ENCODE measurements around the gene TNFRSF8.
A peak's percentile ranks its signal among the peaks of the same experiment; 100 is the strongest.

TNFRSF8 gene

DNA sequence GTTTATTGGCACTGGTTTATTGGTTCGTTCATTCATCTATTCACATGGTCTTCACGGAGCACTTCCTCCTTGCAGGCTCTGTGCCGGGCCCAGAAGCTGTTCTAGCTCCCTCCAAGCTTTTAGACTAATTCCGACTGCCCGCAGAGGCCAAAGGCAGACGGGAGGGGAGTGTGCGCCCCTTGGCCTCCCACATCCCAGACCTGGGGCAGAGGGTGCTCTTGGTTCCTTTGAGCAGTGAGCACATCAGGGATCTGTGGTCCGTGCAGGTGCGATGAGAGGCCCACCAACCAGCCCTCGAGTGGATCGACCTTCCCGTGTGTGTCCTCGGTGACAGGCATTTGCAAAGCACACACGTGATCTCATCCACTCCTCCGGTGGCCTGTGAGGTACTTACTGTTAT lies 65.0 kb downstream of the TNFRSF8 start:
- in situ Hi-C loops (cut with HindIII; ENCODE audit: low pct_ligation_motif_present, low pct_unique_long_range_greater_than_20kb, low sequenced_read_pairs), result loop anchor here (10.0 kb wide), 1 partner anchor 87 kb away; no protein-coding TSS in a partner anchor
- DNase-seq, result no peak

- no peak for DNase-seq
- in situ Hi-C loops (cut with HindIII; ENCODE audit: low pct_ligation_motif_present, low pct_unique_long_range_greater_than_20kb, low sequenced_read_pairs), result loop anchor here (10.0 kb wide), 1 partner anchor 85 kb away; no protein-coding TSS in a partner anchor
These were observed 66.5 kb downstream of the TNFRSF8 start for GRCh38 chr1:12129624-12130023.

DNA sequence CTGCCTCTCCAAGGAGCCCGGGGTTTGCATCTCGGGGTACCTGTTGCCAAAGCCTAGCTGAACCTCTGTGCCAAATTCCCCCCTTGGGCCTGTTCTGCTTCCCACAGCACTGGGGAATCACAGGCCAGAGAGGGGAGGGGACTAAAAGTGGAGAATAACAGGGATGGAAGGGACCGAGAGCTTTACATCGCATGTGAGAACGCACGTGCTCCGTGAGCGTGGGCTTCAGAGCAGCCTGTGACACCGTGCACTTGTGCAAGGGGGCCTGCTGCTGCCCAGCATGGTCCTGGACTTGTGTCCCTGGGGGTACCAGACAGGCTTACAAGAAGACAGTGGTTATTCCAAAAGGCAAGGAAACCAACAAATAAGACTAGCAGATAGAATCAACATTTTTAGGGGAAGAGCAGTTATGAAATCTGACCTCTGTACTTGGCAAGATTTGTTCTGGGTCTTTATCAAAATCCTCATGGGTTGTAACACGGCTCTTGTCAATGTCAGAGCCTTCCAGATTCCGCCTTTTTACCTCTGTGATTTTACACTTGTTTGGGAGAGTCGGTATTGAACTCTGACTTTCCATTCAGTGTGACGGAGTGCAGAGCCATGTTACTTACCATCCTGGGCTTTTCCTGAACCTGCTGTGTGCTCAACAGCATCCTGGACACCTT lies 67.5 kb downstream of the TNFRSF8 start:
- in situ Hi-C loops (cut with HindIII; ENCODE audit: low pct_ligation_motif_present, low pct_unique_long_range_greater_than_20kb, low sequenced_read_pairs), result no loop called here
- DNase-seq, result no peak

GRCh38 chr1:12132078-12132477 lies 69.0 kb downstream of the TNFRSF8 start:
- no peak for DNase-seq
- in situ Hi-C loops (cut with HindIII; ENCODE audit: low pct_ligation_motif_present, low pct_unique_long_range_greater_than_20kb, low sequenced_read_pairs), result no loop called here

DNA sequence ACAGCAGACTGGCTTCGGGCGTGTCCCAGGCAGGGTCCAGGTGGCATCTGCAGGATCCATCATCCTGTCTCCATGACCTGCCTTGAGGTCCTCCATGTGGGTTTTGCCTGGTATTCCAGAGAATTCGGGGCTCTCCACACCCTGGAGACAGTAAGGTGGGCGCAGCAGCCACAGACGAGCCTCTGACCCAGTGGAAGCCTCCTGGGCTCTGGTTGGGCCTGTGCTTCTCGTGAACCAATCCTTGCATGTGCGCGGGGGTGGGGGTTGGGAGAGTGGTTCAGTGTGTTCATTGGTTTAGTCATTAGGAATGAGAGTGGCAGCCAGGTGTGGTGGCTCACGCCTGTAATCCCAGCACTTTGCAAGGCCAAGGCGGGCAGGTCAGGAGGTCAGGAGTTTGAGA lies 71.6 kb downstream of the TNFRSF8 start:
- in situ Hi-C loops (cut with HindIII; ENCODE audit: low pct_ligation_motif_present, low pct_unique_long_range_greater_than_20kb, low sequenced_read_pairs), result no loop called here
- DNase-seq, result no peak

DNA sequence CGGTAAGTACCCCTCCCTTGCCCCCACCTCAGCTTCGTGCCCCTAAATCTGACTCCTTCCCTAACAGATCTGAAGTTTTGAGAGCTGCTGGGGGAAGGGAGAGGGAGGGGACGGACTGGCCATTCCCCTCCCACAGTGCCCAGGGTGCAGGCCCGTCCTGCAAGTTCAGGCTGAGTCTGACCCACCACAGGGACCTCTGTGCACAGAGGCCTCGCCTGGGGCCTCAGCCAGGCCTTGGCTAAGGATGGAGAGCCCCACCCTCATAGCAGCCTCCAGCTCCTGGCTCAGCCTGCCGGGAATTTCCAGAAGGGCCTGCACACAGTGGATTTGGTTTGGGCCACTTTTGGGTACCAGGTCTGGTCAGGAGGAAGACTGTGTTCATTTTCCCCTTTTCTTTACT lies 72.5 kb downstream of the TNFRSF8 start:
- DNase-seq, result no peak
- in situ Hi-C loops (cut with HindIII; ENCODE audit: low pct_ligation_motif_present, low pct_unique_long_range_greater_than_20kb, low sequenced_read_pairs), result no loop called here

DNA sequence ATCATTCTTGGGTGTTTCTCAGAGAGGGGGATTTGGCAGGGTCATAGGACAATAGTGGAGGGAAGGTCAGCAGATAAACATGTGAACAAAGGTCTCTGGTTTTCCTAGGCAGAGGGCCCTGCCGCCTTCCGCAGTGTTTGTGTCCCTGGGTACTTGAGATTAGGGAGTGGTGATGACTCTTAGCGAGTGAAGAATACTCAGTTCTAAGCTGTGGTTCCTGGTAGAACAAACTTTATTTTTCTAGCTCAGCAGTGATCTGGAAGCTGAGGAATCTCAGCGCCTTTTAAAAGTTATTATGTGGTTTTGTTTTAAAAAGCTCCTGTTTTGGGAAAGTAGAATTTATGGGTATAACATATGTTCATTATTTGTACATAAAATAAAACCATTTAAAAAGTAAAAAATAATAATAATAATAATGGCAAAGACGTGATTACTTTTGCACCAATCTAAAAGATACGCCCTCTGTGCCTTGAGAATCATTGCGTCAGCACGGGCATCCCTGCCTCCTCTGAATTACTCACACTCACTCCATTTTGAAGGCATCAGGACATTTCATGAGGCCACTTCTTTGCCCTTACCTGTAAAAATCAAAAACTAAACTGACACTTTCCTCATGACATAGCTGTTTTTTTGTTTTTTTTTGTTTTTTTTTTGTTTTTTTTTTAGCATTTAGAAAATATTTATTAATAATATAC lies 74.0 kb downstream of the TNFRSF8 start:
- no peak for DNase-seq
- in situ Hi-C loops (cut with HindIII; ENCODE audit: low pct_ligation_motif_present, low pct_unique_long_range_greater_than_20kb, low sequenced_read_pairs), result no loop called here

DNA sequence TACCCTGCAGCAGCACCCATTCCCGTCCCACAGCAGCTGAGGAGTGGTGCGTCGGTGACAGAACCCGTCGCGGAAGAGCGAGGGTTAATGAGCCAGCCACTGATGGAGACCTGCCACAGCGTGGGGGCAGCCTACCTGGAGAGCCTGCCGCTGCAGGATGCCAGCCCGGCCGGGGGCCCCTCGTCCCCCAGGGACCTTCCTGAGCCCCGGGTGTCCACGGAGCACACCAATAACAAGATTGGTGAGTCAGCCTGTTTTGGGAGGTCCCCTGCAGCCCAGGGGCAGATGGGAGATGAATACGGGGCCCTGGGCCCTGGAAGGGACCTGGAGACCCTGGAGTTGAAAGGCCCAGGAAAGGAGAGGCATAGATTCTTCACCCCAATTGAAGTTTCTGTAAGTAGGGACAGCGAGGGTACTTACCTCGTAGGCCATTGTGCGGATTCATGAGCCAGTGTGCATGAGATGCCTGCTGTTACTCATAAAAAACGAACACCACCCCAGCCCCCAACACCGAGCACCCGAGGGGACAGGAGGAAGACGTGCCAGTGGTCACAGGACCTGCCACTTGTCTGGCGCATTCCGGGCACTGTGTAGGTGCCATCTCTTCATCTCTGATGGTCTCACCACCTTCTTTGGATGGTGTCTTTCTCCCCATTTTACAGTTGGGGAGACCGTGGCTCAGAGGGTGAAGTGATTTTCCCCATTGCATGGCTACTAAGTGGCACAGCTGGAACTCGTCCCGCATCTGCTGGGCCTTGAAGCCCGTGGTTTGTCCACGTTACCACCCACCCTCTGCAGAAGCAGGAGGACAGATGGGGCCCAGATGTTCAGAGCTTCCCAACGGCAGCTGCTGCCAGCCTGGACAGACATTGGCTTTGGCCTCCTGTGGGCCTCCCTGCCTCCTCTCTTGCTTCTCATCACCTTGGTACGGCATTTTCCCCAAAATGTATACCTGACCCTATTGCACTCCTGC lies 75.4 kb downstream of the TNFRSF8 start:
- DNase-seq, result no peak
- in situ Hi-C loops (cut with HindIII; ENCODE audit: low pct_ligation_motif_present, low pct_unique_long_range_greater_than_20kb, low sequenced_read_pairs), result no loop called here

DNA sequence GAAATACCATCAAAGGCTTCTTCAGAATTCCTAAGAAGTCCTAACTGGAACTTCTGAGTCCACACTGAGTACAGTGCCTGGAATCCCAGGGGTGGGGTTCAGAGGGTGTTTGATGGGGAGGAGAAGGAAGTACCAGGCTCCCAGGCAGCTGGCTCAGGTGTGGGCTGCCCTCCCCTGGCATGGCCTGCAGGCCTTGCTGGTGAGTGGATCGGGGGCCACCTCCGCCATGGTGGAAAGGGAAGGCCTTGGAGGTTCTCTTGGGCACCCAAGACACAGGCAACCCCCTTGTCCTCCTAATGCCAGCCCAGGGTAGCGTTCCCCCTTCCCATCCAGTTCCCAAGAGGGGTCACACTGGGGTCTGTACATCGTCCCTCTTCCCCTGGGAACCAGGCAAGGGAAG lies 76.9 kb downstream of the TNFRSF8 start:
- in situ Hi-C loops (cut with HindIII; ENCODE audit: low pct_ligation_motif_present, low pct_unique_long_range_greater_than_20kb, low sequenced_read_pairs), result no loop called here
- no peak for DNase-seq

DNA sequence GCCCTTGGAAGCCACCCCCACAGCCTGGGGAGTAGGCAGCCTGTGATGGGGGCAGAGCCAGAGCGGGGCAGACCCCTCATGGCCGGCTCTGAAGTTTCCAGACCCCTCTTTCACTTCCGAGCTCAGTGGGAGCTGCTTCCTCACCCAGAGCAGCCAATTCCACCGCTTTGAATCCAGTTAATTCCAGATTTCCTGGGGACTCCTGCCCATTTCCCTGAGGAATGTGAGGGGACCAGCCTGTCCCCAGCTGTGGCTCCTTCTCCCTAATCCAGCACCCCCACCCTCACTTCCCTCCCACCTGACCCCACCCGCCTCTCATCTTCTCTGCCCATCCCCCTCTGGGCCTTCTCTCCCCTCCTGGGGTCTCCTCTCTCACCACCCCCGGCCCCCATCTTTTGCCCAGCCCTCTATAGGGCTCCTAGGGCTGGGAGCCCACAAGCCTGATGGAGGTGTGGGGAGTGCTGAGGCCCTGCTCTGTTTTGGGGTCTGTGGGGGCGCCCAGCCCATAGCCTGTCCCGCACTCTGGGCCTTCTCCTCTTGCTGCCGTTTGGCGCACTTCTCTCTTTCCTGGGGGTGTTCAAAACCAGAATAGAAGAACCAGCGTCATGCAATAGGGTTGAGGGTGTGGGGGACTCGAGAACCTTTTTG lies 77.5 kb downstream of the TNFRSF8 start:
- no peak for DNase-seq
- in situ Hi-C loops (cut with HindIII; ENCODE audit: low pct_ligation_motif_present, low pct_unique_long_range_greater_than_20kb, low sequenced_read_pairs), result no loop called here

DNA sequence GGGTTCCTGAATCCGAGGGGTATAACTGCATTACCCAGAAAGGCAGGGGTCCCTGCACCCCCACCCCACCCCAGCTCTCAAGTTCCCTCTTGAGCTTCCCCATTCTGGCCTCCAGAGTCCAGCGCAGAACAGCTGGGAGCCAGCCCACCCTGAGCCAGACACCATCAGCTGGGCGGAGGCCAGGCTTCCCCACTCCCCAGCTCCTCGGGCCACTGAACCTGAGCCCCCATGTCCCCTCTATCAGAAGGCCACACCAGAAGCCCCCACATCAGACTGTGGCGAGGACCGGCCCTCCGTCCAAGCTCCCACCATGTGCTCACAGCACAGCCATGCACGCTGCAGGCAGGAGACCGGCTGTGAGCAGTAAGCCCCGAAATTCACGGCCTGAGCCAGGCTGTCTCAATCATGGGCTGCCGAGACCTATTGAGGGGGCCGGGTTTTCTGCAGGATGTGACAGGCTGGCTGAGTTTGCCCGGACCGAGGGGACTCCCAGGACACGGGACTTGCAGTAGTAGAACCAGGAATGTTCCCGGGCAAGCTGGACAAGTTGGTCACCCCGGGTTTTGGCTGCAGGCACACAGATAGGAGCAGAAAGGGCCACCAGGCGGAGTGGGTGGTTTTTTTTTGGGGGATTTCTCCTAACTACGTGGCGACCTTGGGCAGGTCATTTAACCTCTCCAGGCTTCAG lies 78.2 kb downstream of the TNFRSF8 start:
- no peak for DNase-seq
- in situ Hi-C loops (cut with HindIII; ENCODE audit: low pct_ligation_motif_present, low pct_unique_long_range_greater_than_20kb, low sequenced_read_pairs), result no loop called here

GRCh38 chr1:12142141-12142823 lies 79.2 kb downstream of the TNFRSF8 start:
- in situ Hi-C loops (cut with HindIII; ENCODE audit: low pct_ligation_motif_present, low pct_unique_long_range_greater_than_20kb, low sequenced_read_pairs), result no loop called here
- no peak for DNase-seq

DNA sequence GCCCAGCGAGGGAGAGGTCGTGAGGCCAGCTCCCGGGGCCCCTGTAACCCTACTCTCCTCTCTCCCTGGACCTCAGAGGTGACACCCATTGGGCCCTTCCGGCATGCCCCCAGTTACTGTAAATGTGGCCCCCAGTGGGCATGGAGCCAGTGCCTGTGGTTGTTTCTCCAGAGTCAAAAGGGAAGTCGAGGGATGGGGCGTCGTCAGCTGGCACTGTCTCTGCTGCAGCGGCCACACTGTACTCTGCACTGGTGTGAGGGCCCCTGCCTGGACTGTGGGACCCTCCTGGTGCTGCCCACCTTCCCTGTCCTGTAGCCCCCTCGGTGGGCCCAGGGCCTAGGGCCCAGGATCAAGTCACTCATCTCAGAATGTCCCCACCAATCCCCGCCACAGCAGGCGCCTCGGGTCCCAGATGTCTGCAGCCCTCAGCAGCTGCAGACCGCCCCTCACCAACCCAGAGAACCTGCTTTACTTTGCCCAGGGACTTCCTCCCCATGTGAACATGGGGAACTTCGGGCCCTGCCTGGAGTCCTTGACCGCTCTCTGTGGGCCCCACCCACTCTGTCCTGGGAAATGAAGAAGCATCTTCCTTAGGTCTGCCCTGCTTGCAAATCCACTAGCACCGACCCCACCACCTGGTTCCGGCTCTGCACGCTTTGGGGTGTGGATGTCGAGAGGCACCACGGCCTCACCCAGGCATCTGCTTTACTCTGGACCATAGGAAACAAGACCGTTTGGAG lies 80.0 kb downstream of the TNFRSF8 start:
- in situ Hi-C loops (cut with HindIII; ENCODE audit: low pct_ligation_motif_present, low pct_unique_long_range_greater_than_20kb, low sequenced_read_pairs), result no loop called here
- no peak for DNase-seq

DNA sequence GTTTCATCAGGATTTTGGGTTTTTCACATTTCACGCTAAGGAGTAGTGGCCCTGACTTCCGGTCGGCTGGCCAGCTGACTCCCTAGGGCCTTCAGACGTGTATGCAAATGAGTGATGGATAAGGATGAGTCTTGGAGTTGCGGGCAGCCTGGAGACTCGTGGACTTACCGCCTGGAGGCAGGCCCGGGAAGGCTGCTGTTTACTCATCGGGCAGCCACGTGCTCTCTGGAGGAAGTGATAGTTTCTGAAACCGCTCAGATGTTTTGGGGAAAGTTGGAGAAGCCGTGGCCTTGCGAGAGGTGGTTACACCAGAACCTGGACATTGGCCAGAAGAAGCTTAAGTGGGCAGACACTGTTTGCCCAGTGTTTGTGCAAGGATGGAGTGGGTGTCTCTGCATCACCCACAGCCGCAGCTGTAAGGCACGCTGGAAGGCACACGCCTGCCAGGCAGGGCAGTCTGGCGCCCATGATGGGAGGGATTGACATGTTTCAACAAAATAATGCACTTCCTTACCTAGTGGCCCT lies 80.6 kb downstream of the TNFRSF8 start:
- peak; percentile 5 for DNase-seq
- in situ Hi-C loops (cut with HindIII; ENCODE audit: low pct_ligation_motif_present, low pct_unique_long_range_greater_than_20kb, low sequenced_read_pairs), result no loop called here

- no peak for DNase-seq
- in situ Hi-C loops (cut with HindIII; ENCODE audit: low pct_ligation_motif_present, low pct_unique_long_range_greater_than_20kb, low sequenced_read_pairs), result no loop called here
These were observed 81.1 kb downstream of the TNFRSF8 start for GRCh38 chr1:12144236-12144635.

DNA sequence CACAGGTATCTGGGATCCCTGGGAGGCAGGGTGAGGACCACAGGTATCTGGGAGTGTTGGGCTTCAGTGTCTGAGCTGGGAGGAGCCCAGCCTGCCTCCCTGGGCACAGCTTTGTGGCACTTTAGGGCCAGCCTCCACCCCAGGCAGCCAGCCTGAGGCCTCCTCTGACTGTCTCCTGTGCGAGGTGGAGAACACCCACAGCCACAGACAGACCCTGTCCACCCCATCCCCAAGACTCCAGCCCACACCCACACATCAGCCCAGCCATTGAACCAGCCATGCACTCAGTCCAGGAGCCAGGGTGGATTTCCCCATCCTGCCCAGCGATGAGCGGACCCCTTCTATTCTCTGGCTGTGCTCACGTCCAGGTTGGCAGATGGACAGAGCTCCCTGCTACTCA lies 81.9 kb downstream of the TNFRSF8 start:
- no peak for DNase-seq
- in situ Hi-C loops (cut with HindIII; ENCODE audit: low pct_ligation_motif_present, low pct_unique_long_range_greater_than_20kb, low sequenced_read_pairs), result no loop called here
